GM12864 (cell line): ENCODE measurements around the gene CKS1B.

ENCODE experiments used
- DNase-seq: peaks from one replicate; pipeline ENCODE4 v3.0.0-alpha.2; 2011; ENCODE audit warnings: low read depth
- H3K4me3 ChIP-seq: 2 replicates; pipeline ENCODE4 v1.5.1; 2011; ENCODE audit warnings: mild to moderate bottlenecking, low read depth, low read length, control low read depth
- TF ChIP-seq, protein P1 (sequence below): IDR thresholded peaks from 2 replicates; pipeline ENCODE4 v1.5.1; 2011; ENCODE audit warnings: low read depth, mild to moderate bottlenecking, moderate library complexity, low read length, control low read depth, inconsistent platforms; ENCODE audit errors: missing control alignments

CKS1B gene

DNA sequence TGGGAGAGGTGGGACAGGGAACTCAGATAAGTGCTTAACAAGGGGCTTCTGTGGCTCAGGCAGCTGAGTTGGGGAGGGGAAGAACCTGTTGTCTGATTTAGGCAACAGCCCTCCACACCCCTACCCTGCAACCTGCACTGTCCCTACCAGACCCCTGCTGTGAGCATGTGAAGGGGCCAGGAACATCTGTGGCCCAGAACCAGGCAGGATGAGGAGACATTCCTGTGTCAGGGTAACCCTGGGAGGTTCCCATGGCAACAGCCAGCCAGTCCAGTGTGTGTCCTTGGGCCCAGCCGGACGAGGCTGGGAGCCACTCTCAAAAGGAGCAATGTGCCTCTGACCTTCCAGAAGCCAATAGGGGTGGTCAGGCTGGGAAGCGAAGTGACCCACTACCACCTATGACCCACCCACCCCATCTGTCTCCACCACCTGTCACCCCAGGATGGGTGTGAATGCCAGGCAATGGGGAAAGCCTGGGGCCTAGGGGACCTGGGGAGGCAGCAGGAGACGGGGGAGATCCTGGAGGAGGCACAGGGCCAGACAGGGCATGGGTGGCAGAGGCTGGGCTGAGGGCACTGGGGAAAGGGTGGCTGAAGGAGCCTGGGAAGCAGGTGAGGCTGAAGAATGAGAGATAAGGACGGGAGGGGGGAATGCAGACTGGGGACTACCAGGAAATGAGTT lies 33.0 kb upstream of the CKS1B start:
- TF ChIP-seq, protein P1, sequence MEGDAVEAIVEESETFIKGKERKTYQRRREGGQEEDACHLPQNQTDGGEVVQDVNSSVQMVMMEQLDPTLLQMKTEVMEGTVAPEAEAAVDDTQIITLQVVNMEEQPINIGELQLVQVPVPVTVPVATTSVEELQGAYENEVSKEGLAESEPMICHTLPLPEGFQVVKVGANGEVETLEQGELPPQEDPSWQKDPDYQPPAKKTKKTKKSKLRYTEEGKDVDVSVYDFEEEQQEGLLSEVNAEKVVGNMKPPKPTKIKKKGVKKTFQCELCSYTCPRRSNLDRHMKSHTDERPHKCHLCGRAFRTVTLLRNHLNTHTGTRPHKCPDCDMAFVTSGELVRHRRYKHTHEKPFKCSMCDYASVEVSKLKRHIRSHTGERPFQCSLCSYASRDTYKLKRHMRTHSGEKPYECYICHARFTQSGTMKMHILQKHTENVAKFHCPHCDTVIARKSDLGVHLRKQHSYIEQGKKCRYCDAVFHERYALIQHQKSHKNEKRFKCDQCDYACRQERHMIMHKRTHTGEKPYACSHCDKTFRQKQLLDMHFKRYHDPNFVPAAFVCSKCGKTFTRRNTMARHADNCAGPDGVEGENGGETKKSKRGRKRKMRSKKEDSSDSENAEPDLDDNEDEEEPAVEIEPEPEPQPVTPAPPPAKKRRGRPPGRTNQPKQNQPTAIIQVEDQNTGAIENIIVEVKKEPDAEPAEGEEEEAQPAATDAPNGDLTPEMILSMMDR = no peak
- no peak for DNase-seq
- H3K4me3 ChIP-seq = peak overlapping the region; percentile 63

GRCh38 chr1:154943649-154944400 lies 30.7 kb upstream of the CKS1B start:
- DNase-seq = no peak

GRCh38 chr1:154944401-154945159 lies 29.9 kb upstream of the CKS1B start:
- no peak for DNase-seq
- no peak overlapping the region for H3K4me3 ChIP-seq
- TF ChIP-seq, protein P1 = no peak

More at GRCh38 chr1:154943649-154944400, 30.7 kb upstream of the CKS1B start:
- TF ChIP-seq, protein P1 = peak; percentile 96
- peak overlapping the region; percentile 63 for H3K4me3 ChIP-seq

DNA sequence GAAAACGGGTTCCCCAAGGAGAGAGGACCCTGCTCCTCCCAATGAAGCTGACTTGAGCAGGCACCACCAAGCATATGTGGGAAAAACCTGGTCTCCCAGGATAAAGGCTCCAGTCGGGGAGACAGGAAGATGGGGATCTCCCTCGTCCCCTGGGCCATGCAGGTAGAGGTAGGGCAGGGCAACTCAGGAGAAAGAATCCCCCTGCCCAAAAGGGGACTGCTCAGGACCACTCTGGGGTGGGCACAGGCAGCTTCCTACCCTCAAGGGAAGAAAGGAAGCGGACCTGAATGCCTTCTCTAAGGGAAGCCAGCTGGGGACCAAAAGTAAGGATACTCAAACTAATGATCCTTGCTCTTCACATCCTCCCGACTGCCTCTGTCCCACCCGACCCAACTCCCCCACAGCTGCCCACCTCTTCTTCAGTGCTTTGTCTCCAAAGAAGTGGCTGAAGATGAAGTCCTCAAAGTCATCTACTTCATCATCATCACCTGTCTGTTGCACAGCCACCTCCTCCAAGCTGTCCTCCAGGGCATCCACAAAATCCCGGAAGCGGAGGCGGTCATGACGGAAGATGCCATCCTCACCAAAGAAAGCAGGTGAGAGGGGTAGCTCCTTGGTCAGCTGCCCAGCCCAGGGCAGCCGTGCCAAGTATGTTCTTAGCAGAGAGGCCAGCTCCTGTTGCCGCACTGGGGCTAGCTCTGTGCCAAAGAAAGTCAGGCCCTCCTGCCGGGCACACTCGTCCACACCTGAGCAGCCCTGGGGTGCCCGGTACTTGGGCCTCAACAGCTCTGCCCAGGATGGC lies 29.1 kb upstream of the CKS1B start:
- H3K4me3 ChIP-seq = no peak overlapping the region
- no peak for DNase-seq
- TF ChIP-seq, protein P1 = no peak

DNA sequence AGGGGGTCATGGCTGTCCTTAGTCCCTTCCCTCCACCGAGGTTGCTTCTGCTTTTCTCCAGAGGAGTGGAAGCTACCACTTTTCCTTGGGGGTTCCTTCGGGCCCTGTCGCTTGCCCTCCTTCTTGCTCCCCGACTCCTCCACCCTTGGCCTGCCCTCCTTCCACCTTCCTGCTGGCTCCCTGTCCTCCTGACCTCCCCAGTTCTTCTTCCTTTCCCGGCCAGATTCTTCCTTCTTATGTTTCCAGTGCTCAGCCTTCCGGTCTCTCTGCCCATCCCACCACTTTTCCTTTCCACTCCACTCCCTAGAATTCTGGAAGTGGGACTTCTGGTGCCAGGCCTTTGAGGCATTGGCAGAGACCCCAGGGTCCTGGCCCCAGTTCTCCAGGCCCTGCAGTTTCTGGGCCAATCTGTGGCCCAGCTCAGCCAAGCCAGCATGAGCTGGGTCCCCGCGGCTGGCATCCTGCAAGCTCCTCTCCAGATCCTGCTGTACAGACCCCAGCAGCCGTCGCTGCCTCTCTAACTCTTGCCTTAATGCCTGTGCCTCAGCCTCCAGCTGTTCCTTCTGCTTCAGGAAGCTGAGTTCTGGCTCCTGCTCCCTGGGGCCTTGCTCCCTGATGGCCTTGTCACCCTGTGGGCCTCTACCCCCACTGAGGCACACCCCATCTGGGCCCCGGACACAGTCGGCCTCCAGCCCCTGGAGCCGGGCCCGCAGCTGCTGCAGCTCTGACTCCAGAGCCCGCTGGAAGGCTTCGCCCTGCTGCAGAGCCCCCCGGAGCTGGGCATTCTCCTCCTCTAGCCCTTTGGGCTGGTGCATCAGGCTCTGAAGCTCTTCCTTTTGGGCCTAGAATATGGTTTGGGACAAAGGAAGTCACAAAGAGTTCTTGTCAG lies 28.3 kb upstream of the CKS1B start:
- TF ChIP-seq, protein P1 = no peak
- DNase-seq = no peak
- H3K4me3 ChIP-seq = no peak overlapping the region

GRCh38 chr1:154948079-154948478 lies 26.4 kb upstream of the CKS1B start:
- H3K4me3 ChIP-seq = no peak overlapping the region
- TF ChIP-seq, protein P1 = no peak
- DNase-seq = no peak
